HG03159 (cell line): ENCODE results near the gene TMEM150B.

Experiments
- ATAC-seq: cut with Tn5 transposase; IDR thresholded peaks from one replicate; pipeline ENCODE4 v1.9.1; 2021; ENCODE audit warnings: mild to moderate bottlenecking, moderate library complexity; ENCODE audit not compliant: unreplicated experiment

TMEM150B gene

GRCh38 chr19:55325172-55325571 is at the start of gene TMEM150B:
TSS of gene TMEM150B (minus strand) at chr19:55325341. CDS start at chr19:55321036, 4,305 bp downstream.
- ATAC-seq, result no peak

- no peak for ATAC-seq
Measured at GRCh38 chr19:55373993-55374757, 49.0 kb upstream of the TMEM150B start.

DNA sequence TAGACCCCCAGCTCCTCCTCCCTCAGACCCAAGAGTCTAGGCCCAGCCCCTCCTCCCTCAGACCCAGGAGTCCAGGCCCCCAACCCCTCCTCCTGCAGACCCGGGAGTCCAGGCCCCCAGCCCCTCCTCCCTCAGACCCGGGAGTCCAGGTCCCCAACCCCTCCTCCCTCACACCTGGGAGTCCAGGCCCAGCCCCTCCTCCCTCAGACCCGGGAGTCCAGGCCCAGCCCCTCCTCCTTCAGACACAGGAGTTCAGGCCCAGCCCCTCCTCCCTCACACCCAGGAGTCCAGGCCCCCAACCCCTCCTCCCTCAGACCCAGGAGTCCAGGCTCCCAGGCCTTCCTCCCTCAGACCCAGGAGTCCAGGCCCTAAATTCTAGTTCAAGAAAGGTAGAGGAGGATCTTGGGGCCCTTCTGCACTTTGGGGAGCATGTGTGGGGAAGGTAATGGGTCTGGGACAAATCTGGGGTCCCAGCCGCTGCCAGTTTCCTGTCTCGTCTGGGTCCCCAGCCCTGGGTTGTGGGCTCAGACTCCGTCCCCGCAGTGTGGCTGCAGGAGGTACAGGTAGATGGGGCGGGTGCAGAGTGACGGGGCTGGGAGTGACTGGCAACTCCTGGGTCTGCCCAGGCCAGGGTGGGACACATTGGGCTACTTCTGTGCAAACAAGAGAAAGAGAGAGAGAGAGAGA is 48.3 kb upstream of the TMEM150B start:
- no peak for ATAC-seq

DNA sequence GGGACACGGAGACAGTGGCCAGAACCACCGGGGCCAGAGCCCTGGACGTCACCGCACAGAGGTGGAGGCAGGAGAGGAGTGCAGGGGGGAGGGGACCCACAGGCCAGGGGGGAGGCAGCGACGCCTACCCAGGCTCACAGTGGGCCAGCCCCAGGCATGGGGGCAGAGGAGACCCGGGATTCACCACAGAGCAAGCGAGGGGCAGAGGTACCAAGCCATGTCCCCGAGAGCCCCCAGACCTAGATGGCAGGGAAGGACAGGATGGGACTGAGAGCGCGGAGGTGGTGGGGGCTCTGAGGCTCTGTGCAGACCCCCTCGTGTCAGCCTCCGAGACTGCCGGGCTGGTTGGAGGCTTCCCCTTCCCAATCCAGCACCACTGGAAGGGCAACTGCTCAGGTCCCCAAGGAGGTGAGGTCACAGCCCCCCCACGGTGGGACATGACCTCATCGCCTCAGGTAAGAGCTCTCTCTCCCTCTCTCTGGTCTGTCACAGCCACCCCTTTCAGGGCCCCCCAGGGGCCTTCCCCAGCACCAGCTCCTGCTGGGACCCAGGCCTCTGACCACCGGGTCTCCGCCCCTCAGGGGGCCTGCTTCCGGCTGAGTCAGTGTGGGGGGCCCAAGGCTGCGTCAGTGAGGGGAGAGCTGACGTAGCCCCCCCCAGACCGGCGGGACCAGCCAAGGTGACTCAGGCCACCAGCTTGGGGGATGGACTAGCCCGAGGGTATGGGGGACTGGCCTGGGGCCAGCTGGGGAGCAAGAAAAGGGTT is 47.4 kb upstream of the TMEM150B start:
- no peak for ATAC-seq

- no peak for ATAC-seq
Measured at GRCh38 chr19:55370305-55370988, 45.3 kb upstream of the TMEM150B start, which contains the start of gene IL11. TSS of gene IL11 (minus strand) at chr19:55370463. CDS start at chr19:55370310, 153 bp downstream.

DNA sequence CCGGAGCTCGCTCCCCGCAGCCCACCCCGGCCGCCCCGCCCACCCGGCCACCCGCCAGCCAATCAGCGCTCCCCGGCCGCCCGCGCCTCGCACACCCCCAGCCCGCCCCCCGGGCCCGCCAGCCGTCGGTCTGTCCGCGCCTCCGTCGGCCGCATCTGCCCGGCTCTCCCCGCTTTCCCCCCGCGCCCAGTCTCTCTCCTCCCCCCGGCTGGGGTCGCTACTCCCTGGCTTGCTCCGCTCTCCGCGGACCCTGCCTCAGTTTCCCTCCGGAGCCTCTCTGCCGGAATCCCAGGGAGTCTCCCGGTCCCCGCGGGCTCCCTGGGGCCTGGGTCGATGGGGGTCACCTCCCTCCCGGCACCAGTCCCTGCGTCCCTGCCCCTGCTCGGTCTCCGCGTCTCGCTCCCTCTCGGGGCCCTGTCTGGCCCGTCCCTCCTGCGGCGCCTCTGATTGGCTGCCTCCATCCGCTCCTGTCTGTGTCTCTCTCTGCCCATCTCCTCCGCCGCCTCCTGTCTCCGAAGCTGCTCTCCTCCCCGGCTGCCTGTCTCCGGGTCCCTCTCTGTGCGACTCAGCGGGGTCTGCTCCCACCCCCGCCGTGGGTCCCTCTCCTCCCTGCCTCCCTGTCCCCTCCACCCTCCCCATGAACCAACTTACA is 44.6 kb upstream of the TMEM150B start:
- no peak for ATAC-seq

GRCh38 chr19:55368701-55369563 is 43.8 kb upstream of the TMEM150B start:
- no peak for ATAC-seq

DNA sequence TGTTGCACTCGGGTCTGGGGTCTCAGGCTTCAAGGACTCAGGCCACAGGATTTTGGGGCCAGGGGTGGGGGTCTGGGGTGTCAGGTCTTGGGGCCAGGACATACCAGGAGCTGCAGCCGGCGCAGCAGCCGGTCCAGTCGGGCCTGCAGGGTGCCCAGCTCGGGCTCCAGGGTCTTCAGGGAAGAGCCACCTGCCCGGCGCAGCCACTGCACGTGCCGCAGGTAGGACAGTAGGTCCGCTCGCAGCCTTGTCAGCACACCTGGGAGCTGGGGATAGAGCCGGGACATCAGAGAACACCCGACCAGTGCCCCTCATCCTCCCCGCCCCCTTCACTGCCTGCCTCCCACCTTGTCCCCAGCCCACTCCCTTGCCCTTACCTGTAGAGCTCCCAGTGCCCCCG is 43.0 kb upstream of the TMEM150B start:
- no peak for ATAC-seq

- ATAC-seq, result no peak
Measured at GRCh38 chr19:55366790-55367189, 41.6 kb upstream of the TMEM150B start.

DNA sequence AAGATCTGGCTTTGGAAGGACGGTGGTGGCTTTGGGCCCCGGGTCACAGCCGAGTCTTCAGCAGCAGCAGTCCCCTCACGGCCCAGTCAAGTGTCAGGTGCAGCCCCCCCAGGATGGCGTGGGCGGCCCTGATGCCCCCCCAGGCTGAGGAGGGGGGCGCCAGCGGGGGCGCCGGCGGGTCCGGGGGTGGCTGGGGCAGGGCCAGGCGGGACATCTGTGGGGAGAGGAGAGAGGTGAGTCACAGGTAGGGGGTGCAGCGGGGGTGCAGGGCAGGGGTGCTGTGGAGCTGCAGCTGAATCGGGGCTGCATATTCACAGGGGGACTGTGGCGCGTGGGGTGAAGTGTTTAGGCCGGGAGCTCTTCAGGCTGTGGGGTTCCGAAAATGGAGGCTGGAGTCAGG is 40.8 kb upstream of the TMEM150B start:
- no peak for ATAC-seq

GRCh38 chr19:55365245-55365644 is 40.1 kb upstream of the TMEM150B start:
- no peak for ATAC-seq

DNA sequence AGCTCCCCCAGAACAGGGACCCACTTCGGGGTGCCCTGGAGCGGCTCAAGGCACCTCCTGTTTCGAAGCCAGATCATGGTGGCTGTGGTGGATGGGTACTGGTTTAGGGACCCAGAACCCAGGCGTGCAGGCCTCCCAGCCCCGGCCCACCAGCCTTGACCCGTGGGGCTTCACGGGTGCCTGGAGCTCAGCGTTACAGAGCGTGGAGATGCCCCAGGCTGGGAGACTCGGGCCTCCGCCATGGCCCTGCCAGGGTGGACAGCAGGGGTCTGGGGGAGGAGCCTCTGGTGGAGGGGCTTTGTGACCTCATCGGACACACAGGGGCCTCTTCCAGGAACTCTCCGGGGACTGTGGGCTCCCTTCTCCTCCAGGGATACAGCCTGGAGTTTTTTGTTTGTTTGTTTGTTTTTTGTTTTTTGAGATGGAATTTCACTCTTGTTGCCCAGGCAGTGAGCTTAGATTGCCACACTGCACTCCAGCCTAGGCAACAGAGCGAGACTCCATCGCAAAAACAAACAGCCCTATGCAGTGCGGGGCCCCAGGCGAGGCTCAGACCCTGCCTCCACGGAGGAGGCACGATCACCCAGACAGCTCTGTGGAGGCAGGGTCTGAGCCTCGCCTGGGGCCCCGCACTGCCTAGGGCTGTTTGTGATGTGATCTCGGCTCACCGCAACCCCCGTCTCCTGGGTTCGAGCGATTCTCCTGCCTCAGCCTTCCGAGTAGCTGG is 38.0 kb upstream of the TMEM150B start, which contains the start of gene GARIN5B:
Gene GARIN5B (minus strand): TSS at position 271 of the 727 bp plus-strand sequence. CDS start 194 bp downstream, at position 77.
- ATAC-seq, result no peak

GRCh38 chr19:55362174-55362989 is 37.2 kb upstream of the TMEM150B start:
- ATAC-seq, result no peak

DNA sequence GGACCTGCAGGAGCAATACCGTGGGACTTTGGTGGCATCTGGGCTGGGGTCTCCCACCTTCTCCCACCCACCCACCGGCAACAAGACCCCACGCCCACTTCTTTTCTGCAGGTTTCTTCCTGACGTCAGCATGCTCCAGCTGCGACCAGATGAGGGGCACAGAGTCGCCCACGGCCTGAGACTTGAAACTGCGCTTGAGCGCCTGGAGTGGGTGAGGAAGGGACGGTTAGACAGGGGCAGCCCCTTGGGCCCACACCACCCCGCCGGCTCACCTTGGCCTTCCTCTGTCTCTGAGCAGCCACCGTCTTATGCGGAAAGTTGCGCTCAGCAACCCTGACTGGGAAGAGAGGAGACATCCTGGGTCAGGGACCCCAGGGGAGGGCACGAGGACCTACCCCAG is 35.8 kb upstream of the TMEM150B start:
- ATAC-seq, result no peak

DNA sequence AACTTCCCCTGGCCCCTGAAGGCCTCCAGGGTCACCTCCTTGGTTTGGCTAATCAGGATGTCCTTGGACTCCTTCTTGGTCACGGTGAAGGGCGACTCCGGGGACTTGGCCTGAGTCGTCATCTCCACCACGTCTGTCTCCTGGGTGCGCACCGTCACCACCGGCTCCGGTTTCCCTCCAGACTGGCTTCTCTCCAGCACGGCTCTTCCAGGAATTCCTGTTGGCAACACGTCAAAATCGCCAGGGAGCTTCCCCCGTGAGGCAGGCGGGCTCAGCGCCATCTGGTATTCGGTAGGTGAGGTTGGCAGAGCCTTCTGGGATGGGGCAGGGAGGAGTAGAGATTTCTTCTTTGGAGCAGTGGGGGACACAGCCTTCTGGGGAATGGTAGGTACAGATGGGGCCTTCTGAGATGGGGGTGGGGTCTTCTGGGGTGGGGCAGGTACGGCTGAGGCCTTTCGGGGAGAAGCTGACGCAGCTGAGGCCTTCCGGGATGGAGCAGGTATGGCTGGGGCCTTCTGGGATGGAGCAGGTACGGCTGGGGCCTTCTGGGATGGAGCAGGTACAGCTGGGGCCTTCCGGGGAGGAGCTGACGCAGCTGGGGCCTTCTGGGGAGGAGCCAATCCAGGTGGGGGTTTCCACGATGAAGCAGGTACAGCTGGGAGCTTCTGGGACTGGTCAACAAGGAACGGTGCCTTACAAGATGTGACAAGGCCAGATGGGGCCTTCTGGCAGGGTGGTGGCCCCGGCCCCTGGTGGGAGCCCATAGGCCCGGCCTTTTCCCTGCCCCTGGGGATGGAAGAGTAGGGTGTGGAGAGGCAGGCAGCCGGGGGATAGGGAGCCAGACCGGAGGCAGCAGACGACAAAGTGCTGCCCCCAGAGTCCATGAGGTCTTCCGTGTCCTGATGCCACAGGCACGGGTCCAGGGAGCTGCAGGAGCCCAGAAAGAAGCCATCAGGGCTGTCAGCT is 34.1 kb upstream of the TMEM150B start:
- ATAC-seq, result no peak

DNA sequence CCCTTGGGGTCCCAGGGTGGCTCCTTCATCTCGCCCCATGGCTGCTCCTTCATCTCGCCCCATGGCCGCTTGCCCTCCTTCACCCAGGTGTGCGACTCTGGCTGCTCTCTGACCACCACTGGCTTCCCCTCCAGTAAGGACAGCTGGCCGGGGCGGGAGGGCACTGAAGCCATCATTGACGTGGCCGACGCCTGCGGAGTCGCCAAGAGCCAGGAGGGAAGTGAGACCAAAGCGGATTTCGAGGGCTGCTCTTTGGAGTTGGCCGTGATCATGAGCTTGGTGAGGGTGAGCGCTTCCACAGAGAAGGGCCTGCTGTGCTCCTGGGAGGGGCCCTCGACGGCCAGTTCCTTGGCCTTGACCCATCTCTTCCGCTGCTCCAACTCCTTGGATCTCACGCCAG is 33.4 kb upstream of the TMEM150B start:
- no peak for ATAC-seq
